Adrenal gland (tissue), 5 donors: ENCODE data around the gene HSBP1L1.

Experiments used
- POLR2A ChIP-seq, 2 donors: fragments of 450-650 bp; IDR thresholded peaks; one replicate each; pipeline ENCODE4 v1.6.1; 2017; ENCODE audit warnings: antibody characterized with exemption in 2 of 2, mild to moderate bottlenecking in 2 of 2, moderate library complexity in 1 of 2
- TF ChIP-seq, protein P1 (sequence below), 6 experiments: fragments of 450-650 bp in 4 of 6; fragments of 200-600 bp in 2 of 6; sonication (generic) in 1 of 6; IDR thresholded peaks; 1 replicate in 5 of 6; 2 replicates in 1 of 6; pipeline versions ENCODE4 v1.5.1 to v1.8.0; 2016 to 2021; ENCODE audit warnings: antibody characterized with exemption in 6 of 6, mild to moderate bottlenecking in 2 of 6, moderate library complexity in 1 of 6
- donor health status: DM: no; HTN: no; CAD: no.

GRCh38 chr18:79916128-79916494 lies 48.3 kb upstream of the HSBP1L1 start:
- TF ChIP-seq, protein P1, sequence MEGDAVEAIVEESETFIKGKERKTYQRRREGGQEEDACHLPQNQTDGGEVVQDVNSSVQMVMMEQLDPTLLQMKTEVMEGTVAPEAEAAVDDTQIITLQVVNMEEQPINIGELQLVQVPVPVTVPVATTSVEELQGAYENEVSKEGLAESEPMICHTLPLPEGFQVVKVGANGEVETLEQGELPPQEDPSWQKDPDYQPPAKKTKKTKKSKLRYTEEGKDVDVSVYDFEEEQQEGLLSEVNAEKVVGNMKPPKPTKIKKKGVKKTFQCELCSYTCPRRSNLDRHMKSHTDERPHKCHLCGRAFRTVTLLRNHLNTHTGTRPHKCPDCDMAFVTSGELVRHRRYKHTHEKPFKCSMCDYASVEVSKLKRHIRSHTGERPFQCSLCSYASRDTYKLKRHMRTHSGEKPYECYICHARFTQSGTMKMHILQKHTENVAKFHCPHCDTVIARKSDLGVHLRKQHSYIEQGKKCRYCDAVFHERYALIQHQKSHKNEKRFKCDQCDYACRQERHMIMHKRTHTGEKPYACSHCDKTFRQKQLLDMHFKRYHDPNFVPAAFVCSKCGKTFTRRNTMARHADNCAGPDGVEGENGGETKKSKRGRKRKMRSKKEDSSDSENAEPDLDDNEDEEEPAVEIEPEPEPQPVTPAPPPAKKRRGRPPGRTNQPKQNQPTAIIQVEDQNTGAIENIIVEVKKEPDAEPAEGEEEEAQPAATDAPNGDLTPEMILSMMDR (IDR thresholded peaks at IDR 0.05): no peak
- no peak for TF ChIP-seq POLR2A (IDR thresholded peaks at IDR 0.05)
